H1 (cell line): ENCODE measurements around the gene TTC28. TPM values are rescaled to one million over a fixed set of nuclear protein-coding genes. Genes with fewer than 3 reads are reported as not detected.

ENCODE experiments used
- CHD1 ChIP-seq: IDR thresholded peaks from 2 replicates; pipeline ENCODE4 v1.6.1; 2012; ENCODE audit warnings: low read depth, low read length, improper control_type of control experiment
- KDM4A ChIP-seq: IDR thresholded peaks from one replicate; pipeline ENCODE4 v1.7.1; 2012; ENCODE audit warnings: low read depth, mild to moderate bottlenecking, moderate library complexity, low read length, inconsistent platforms; ENCODE audit not compliant: severe bottlenecking
- PHF8 ChIP-seq: fragments of 200-600 bp; sonication (generic); conservative IDR thresholded peaks from 2 replicates; pipeline ENCODE4 v1.7.1; 2012; ENCODE audit warnings: low read depth, mild to moderate bottlenecking, inconsistent platforms, low read length, moderate library complexity
- POU5F1 ChIP-seq: IDR thresholded peaks from 2 replicates; pipeline ENCODE4 v1.6.1; 2011; ENCODE audit warnings: low read depth, mild to moderate bottlenecking, low read length, moderate library complexity
- TEAD4 ChIP-seq: IDR thresholded peaks from 2 replicates; pipeline ENCODE4 v1.6.1; 2012; ENCODE audit warnings: low read depth, low read length, inconsistent platforms, mixed read lengths
- polyA plus RNA-seq, 7 experiments: library from polyadenylated mRNA; depleted of rRNA in 3 of 7; stranded (reverse) in 5 of 7; unstranded in 2 of 7; fragments of >200 nt in 5 of 7; fragments of 200-250 nt in 2 of 7; gene quantifications; 1 replicate in 5 of 7; 2 replicates in 1 of 7; 4 replicates in 1 of 7; pipeline versions ENCODE4 v1.2.1 to v1.2.3, GENCODE V29; 2011 to 2013; ENCODE audit warnings: missing spikeins in 2 of 7, mixed read lengths in 2 of 7
- total RNA-seq: library from RNA; stranded (reverse); fragmentation: NEBNext Ultra II Directional; extraction: Animal tissue kit (Norgen Biotek cat#: 25700); gene quantifications from 2 replicates; pipeline ENCODE4 v1.2.1, GENCODE V29; 2021

Gene TTC28
- total and polyA plus RNA-seq, 2 of the 8 experiments (the other 6 are each of a cell fraction or from before 2014, with no cell fraction given) = 2.6 to 12.6 TPM

DNA sequence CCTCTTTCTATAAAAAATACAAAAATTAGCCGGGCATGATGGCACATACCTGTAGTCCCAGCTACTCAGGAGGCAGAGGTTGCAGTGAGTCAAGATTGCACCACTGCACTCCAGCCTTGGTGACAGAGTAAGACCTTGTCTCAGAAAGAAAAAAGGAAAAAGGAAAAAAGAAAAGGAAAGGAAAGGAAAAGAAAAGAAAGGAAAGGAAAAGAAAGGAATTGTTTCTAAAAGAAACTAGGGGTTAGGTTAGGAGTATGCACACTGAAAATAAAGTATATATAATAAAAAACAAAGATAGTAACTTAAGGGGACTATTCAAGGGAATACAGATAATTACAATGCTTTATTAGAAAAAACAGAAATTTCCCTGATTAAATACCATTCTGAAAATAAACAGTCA lies 50.9 kb downstream of the TTC28 start (continued):
- TF ChIP-seq TEAD4 (no peak), KDM4A (no peak), POU5F1 (no peak), CHD1 (no peak), PHF8 (no peak)
